ENCODE measurements around the gene PHKA2. TPM values are rescaled to one million over a fixed set of nuclear protein-coding genes. Genes with fewer than 3 reads are reported as not detected.

The PHKA2 gene
- total RNA-seq, 1 donor from 2014 or later = 8.8 TPM

DNA sequence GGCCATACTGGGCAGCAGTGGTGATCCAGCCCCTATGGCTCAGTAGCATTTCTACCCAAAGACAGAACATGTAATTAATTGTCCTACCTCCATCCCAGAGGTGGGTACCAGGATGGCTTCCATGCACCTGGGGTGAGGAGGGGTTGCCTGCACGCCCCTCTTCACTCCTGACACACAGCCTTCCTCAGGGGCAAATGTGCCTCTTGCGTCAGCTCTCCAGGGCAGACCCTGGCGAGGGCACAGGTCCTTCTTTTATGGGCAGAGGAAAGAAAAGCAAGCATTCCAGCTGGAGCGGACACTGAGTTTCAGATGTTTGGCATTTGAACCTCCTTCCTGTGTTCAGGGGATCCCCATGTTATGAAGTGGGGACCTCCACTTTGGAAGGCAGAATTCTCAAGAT is 95.6 kb downstream of the PHKA2 start:
- ATAC-seq = no peak

DNA sequence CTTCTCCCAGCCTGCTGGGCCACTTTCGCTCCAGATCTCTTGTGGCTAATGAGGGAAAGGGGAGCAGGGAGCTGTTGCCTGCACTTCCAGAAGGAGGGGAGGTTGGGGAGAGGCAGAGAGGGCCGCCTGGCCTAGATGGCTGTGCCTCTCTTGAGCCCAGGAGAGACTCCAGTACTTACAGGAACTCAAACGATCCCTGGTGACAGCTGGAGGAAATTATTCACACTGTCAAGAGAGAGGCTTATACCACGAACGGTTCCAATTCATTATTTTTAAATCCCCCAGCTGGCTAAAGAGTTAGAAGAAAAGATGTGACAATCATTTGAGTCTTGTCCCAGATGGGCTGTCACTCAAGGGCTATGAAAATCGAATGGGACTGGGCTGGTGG is 96.1 kb downstream of the PHKA2 start:
- ATAC-seq = no peak

DNA sequence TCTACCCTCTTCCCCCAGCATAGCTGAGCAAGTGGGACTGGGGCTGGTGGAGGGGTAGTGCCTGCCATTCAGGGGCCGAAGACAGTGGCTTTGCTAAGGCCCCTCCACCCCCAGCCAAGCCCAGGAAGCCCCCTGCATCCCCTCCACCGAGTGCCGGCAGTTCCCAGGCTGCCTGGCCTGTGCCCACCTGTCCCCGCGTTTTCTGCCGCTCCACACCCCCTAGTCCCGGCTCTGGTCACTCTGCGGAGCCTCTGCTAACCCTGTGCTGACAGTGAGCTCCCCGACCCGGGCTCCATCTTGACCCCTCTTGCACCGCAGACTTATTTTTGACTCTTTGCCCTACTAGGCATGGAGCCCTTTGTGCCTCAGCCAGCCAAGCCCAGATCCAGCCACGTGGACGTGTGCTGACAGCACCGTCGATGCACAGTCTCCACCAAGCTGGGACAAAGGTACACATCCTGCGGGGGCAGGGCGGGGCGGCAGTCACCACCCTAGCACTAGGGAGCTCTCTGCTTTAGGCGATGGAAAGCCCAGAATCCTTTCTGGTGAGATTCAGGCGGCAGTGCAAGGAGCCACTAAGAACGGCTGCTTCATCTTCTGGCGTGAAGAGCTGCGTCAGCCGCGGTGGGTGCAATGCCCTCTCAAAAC is 96.6 kb downstream of the PHKA2 start:
- ATAC-seq = peak; percentile 83

DNA sequence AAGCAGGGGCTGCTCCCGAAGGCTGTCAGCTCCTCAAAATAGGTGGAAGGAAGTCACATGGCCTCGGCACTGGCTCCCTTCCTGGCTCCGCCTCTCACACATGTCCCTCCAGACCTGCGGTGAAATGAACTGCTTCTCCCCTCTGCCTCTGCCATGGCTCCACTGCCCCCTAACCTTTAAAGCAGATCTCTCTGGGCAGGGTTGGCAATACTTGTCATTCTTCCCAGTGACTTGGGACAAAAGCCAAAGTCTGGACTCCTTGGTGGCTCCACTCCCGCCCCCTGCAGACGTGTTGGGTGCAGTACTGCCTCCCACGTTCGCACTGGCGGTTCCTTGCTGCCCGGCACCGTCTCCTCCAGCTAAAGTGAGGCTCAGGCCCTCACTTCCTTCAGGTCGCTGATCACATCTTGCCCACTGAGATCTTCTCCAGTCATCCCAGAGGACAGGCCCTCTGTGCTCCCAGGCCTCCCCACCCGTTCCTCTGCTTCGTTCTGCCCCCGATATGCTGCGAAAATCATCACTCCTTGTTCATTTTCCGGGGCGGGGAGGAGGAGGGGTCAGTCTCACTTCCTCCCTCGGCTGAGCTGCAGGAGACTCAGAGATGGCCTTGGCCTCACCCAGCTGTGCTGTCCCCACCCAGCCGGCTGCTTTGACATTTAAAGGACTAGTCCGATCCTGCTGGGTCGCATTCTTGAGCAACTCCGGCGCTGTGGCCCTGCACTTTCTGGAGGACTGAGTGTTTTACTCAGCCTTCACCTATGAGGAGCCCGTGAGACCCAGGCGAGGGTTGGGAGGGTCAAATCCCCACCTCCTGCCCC is 97.4 kb downstream of the PHKA2 start:
- ATAC-seq = peak; percentile 87

DNA sequence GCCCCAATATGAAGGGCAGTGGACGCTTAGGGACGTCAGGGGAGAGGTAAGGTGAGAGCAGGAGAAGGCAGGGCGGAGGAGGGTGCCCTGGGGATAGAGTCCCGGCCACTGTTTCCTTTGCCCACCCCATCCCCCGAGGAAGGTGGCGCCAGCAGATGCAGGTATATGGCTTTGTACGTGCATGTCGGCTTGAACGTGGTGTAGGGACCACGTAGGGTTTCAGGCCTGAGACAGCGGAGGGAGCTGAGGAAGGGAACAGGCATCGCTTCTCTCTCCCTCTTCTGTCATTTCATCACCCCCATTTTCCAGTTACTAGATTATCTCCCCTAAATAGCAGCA is 97.9 kb downstream of the PHKA2 start:
- no peak for ATAC-seq

DNA sequence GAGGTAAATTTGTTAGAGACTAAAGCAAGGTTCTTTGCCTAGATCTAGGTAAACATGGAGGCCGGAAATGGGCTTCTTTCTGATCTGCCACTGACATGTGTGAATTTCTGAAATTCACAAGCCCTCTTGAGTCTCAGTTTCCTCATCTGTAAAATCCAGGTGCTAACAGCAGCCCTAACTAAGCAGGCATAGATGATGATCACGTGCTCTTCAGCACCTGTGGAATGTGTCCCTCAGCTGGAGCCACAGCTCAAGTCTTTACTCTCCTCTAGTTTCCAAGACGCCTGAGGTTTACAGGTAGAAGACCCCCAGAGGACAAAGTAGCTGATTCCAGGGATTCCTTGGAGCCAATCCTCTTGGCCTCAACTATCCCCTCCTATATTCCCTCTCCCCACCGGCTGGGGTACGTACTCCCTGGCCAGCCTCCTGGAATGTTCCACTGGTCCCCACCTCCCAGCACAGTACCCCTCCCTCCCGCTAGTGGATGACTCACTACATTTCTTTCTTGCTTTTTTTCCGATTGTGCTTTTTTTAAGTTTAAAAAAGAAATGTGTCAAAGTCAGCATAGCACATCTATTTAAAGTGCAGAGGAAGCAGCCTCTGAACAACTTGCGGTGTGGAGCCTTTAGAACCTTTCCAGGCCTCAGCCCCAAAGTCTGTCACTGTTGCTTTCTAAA is 98.4 kb downstream of the PHKA2 start:
- ATAC-seq = no peak

DNA sequence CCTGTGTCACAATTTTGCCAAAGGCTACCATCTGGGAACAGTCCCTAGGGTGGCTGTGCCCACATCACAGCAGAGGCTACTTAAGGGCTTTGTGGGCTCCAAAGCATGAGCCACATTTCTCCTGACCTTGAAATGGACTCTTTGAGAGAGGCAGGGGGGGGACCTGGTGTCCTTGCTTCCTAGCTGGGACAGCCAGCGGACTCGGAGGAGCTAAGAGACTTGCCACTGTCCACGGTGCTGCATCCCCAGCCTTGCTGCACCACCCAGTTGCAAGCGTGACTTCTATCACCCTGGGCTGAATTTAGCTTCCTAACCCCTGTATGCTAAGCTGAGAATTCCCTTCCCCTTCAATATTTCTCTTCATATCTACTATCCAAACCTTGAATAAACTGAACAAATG is 99.0 kb downstream of the PHKA2 start:
- ATAC-seq = no peak

DNA sequence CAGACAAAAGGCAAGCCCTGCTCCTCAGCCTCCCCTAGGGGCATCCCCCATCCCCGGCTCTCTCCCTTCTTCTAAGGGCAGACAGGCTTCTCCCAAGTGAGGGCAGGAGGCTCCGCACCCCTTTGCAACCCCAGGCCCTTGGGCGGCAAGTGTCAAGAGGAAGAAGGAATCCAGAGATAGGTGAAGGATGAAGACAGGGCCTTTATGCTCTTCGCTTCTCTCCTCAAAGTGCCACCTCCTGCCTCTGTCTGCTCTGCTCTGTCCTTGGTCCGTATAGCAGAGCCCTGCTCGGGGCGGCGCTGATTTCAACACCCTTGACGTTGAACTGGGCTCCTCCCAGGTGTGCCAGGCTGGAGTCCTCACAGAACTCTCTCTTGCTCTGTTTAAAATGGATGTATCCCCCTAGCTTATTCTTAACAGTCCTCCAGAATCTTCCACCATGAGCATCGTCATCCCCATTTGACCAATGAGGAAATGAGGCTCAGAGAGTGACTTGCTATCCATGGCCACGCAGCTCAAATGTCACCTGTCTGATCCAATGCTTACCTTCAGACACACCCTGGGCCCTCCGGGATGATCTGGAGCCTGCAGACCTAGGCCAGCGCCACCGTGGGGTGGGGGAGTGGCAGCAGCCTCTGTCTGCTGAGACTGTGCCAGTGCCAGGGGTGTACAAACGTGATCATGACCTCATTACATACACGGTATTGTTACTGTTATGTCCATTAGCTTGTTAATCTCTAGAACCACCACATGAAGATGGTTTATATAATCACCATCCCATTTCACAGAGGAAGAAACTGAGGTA is 99.8 kb downstream of the PHKA2 start:
- ATAC-seq = no peak

DNA sequence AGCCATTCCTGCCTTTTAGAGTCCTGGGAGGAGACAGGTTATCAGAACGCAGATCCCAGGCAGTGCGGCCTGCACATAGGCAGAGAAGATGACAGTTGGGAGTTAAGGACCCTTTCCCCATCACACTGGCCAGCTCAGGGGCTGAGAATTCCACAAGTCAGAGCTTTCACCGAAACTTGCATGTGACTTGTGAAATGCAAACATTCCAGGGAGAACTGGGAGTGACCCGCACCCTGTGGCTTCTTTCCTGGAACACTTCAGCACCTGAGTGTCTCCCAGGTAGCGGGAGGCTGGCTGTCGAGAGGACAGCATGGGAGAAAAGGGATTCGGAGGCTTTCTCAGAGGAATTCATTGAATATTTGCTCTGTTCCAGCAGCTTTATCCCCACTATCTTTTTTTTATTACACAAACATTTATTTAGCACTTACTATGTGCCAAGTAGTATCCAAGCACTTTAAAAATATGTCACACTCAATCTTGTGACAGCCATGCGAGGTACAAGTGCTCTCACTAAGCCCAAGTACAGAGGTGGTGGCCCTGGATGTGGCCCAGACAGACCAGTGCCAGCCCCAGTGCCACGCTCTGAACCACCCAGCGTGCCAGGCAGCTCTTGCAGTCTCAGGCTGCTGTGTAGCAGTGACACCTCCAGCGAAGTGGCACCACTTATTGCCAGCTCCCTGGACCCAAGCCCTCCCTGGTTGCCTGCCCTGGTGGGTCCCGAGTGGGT is 100.5 kb downstream of the PHKA2 start:
- no peak for ATAC-seq

DNA sequence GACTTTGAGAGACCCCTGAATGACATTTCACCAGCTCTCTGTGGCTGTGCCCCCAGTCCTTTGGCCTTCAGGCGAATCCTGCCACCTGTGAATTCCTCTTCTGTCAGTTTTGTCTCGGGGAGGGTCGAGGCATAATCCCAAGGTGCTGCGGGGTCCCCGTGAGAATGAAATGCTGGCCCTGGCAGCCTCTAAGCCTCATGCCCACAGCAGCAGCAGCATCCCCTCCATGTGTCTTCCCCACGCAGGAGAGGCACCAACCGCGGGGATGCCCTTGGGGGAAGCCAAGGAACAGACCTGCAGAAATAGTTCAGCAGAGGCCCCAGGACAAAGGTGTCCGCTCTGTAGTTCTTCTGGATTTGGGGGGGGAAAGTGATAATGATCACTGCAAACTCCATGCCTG is 104.8 kb downstream of the PHKA2 start:
- ATAC-seq = no peak

DNA sequence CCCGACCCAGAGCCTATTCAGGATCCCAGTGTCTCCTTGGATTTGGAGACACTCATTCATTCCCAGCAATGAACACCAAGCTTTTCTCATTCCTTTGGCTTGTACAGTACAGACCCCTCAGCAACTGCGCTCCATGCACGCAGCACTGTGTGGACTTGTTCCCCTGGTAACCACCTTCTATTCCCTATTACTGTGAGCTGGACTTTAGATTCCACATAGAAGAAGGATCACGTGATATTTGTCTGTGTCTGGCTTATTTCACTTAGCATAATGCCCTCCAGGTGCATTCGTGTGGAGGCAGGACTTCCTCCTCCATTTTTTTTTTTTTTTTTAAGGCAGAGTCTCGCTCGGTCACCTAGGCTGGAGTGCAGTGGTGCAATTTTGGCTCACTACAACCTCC is 106.4 kb downstream of the PHKA2 start:
- no peak for ATAC-seq

DNA sequence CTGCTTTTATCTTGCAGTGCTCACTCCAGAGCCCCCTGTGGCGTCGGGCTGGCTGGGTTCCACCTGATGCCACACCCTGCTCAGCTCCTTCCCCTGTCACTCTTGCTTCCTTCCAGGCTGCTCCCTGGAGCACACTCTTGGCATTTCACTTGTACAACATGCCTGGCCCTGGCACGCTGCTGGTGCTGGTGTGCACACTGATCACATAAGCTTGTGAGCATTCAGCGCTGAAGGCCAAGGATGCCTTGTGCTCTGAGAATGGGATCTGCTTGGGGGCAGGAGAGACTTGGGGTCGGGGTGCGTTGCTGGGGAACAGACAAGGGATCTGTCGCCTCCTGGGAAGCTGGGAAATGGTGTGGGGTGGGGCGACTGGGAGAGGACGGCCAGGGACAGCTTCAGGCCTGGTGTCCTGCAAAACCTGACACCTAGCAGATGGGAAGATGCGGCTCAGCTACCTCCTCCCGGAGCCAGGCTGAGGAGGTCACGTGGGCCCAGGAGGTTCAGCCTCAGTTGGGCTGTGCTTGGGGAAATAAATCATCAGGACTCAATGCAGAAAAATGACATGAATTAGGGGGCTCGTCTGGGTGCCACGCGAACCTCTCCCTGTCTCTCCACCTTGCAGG is 108.5 kb downstream of the PHKA2 start:
- no peak for ATAC-seq

DNA sequence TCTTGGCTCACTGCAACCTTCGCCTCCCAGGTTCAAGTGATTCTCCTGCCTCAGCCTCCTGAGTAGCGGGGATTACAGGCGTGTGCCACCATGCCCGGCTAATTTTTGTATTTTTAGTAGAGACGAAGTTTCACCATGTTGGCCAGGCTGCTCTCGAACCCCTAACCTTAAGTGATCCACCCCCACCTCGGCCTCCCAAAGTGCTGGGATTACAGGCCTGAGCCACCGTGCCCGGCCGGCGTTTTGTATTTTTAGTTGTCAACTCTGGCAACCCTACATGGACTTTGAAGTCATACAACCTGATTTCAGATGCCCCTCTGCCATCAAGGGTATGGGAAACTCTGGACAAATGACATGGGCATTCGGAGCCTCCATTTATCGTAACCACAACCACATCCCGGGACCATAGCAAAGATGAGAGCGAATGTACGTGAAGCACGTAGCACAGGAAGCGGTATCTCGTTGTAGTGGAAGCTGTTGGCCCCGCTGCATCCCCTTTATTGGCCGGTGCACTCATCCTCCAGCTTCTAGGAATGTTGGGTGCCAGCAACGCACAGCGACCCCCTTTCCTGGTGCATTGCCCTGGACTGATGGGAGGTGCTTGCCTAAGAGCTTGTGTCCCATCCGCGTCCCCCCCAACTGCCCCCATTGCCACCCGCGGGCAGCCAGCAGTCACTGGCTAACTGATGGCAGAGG is 109.2 kb downstream of the PHKA2 start:
- ATAC-seq = no peak

DNA sequence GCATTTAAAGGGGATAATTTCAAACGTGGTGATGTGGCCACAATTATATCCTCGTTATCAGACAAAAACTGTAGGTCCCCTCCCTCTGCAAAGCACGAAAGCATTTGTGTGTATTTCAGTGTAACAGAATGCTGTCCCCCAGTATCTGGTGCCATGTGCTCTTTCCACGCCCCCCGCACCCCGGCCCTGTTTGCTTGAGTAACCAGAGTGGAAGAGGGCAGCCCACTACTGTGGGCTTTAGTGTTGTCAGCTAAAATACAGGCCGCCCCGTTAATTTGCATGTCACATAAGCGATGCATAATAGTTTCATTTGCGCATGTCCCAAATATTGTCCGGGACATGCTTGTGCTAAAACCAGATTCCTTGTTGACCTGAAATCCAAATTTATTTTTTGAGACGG is 110.1 kb downstream of the PHKA2 start:
- ATAC-seq = no peak

DNA sequence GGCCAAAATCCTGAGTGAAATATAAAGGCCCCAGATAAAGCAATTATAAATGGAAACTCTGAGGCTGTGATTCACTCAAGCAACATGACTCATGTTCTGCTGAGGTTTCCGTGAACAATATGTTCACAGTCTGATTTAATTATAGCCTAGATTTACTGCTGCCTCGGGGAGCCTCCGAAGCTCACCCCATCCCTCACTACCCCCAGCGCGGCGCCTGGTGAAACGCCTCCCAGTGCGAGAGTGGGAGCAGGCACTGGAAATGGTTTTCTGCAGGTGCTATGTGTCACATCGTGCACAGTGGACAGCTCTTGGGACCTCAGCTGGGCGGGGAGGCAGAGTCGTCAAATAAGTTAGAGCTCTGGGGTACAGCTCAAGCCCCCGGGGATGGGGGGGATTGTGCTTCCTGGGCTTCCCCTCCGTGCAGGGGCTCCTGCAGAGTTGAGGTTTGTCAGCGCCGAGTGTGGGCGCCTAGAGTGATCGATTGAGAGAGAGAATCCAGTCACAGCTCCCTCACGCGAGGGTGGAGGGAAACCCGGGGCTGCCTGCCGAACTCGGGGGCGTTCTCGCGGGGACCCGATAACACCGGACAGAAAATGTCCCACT is 110.6 kb downstream of the PHKA2 start:
- ATAC-seq = peak; percentile 77

DNA sequence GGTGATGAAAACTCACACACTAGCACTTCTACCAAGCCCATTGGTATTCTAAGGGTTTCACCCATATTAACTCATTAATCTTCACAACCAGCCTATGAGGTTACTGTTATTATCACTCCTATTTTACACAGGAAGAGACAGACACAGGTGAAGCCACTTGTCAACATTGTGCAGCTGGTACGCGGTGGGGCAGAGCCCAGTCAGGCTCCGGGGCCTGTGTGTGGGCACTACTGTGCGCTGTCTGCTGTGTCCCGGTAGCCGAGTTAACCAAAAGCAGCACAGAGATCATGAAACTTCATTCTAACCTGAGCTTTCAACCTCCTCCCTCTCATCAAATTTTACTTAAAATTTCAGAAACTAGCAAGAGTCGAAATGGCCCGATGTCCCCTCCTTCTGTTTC is 111.3 kb downstream of the PHKA2 start:
- ATAC-seq = no peak

DNA sequence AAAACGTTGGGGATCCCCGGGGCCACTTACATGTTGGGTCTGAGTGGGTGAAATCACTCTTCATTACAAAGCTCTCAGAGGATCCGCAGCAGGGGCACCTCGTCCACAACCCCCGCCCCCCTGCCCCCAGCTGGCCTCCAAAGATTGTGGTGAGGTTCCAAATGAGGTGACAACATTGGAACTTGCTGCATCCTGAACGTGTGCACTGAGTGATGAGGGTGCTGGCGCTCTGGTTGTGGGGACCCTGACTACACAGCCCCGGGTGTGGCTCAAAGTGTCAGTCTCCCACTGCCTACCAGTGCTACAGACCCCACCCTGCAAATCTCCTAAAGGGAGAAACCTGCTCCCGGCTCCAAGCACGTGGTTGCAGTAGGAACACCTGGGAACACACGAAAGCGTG is 111.9 kb downstream of the PHKA2 start:
- no peak for ATAC-seq

DNA sequence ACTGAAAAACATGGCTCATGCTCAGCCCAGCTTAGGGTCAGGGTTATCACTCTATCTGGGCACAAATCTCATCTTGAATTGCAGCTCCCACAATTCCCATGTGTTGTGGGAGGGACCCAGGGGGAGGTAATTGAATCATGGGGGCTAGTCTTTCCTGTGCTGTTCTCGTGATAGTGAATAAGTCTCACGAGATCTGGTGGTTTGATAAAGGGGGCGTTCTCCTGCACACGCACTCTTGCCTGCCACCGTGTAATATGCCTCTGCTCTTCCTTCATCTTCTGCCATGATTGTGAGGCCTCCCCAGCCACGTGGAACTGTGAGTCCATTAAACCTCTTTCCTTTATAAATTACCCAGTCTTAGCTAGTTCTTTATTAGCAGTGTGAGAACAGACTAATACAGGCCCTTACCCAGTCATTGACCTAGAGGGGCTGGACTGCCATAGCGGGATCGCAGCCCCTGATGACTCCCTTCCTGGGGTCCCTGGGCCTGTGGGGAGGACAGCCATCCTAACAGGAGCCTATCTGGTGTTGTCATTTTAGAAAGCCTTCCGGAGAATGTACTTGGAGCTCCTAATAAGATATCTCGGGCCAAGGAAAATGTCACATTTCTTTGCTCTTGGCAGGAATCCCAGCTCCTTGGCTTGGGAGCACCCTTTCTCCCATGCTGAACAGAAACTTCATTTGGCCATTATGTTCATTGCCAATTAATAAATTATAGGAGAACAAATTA is 112.6 kb downstream of the PHKA2 start:
- ATAC-seq = no peak

DNA sequence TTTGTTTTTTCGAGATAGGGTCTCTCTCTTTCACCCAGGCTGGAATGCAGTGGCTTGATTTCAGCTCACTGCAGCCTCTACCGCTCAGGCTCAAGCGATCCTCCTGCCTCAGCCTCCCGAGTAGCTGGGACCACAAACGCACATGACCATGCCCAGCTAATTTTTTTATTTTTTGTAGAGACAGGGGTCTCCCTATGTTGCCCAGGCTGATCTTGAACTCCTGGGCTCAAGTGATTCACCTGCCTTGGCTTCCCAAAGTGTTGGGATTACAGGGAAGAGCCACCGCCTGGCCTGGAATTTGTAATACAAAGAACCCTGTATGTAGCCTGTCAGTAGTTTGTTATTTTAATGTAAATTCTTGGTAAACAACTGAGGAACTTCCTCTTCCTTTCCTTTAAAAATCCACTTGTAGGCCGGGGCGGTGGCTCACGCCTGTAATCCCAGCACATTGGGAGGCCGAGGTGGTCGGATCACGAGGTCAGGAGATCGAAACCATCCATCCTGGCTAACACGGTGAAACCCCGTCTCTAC is 119.5 kb downstream of the PHKA2 start:
- ATAC-seq = no peak

DNA sequence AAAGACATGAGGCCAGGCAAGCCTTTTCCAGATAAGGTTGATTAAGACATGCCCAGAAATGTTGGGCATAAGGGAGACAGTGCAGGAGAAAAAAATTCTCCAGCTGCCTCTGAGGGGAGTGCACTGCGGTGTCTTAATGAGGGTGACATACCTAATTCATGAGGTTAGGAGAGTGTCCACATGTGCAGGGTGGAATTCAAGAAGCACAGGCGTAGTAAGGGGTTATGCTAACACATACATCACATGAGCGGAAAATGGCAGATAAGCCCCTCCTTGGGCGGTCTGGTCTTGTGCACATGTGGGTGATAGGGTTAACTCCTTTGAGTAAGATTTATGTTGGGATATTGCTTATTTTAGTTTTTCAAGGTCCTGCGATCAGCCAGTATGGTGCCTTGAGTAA is 122.4 kb downstream of the PHKA2 start:
- no peak for ATAC-seq
